ENCODE measurements around the gene SGPP2. TPM values are rescaled to one million over a fixed set of nuclear protein-coding genes. Genes with fewer than 3 reads are reported as not detected.

Gene SGPP2
- total and polyA plus RNA-seq, 2 of the 4 experiments (the other 2 are of a cell fraction) = not detected

DNA sequence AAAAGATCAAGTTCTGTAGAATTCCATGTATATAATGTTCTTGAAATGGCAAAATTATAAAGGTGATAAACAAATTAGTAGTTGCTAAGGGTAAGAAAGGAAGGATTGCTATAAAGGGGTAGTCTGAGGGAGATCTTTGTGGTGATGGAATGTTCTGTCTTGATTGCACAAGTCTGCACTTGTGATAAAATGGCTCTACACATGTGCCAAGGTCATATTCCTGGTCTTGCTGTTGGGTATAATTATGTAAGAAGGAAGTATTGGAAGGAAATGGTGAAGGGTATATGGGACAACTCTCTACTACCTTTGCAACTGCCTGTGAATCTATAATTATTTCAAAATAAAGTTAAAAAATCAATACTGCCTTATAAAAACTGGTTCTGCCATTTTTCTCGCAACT, 15.3 kb downstream of the SGPP2 start:
- Histone ChIP-seq H3K4ac (ENCODE audit: low read depth, low read length) (no peak overlapping the region), H3K4me2 (ENCODE audit: low read depth, low read length) (no peak overlapping the region), H4K91ac (ENCODE audit: insufficient read depth, low read depth, low read length) (no peak overlapping the region), H2BK20ac (ENCODE audit: low read depth, low read length) (no peak overlapping the region), H4K5ac (ENCODE audit: low read depth, low read length) (no peak overlapping the region), H3K4me1 (ENCODE audit: control insufficient read depth, insufficient read depth, low read length) (no peaks in the 10 kb centered on the region), H3K27me3 (ENCODE audit: control insufficient read depth, insufficient read depth, low read length) (no peaks in the 10 kb centered on the region; the same call in 1 of the 2 replicates), H2BK5ac (ENCODE audit: low read depth, low read length, poor library complexity, severe bottlenecking) (no peak overlapping the region), H2AK5ac (ENCODE audit: low read depth, low read length) (no peak overlapping the region), H4K20me1 (ENCODE audit: insufficient read depth, low read length) (no peaks in the 10 kb centered on the region), H2AK9ac (replicated peaks; ENCODE audit: low read depth, low read length, poor library complexity) (no peak overlapping the region), H3K36me3 (ENCODE audit: control insufficient read depth, insufficient read depth, low read length) (no peaks in the 10 kb centered on the region), H3K79me1 (ENCODE audit: low read depth in 1 of 2, low read length in 2 of 2) (no peaks in the 10 kb centered on the region), H3K56ac (ENCODE audit: extremely low read depth, insufficient read depth, low read length) (no peak overlapping the region), H3K9me1 (ENCODE audit: insufficient read depth, low read length) (no peaks in the 10 kb centered on the region), H3K27ac (ENCODE audit: insufficient read depth, low read length) (no peak overlapping the region), H3K9ac (ENCODE audit: low read depth, low read length) (no peak overlapping the region), H2AFZ (replicated peaks; ENCODE audit: low read length, poor library complexity) (no peak overlapping the region), H3K18ac (ENCODE audit: low read depth, low read length) (no peak overlapping the region), H3K9me3 (ENCODE audit: control insufficient read depth, insufficient read depth, low read length) (no peaks in the 10 kb centered on the region), H2BK15ac (ENCODE audit: low read depth, low read length) (no peak overlapping the region), H3K4me3 (ENCODE audit: insufficient read depth, low read depth, low read length) (no peak overlapping the region), H2BK120ac (ENCODE audit: low read depth, low read length) (no peak overlapping the region), H4K8ac (ENCODE audit: low read depth in 2 of 2, low read length in 2 of 2) (no peak overlapping the region), H3K23ac (ENCODE audit: low read depth, low read length) (no peak overlapping the region), H3K14ac (replicated peaks; ENCODE audit: low read depth, low read length) (no peak overlapping the region)
- CTCF ChIA-PET = no interaction called here
- intact Hi-C loops (cut with micrococcal nuclease) = no loop called here
- POLR2A ChIA-PET (ENCODE audit: unreplicated experiment) = no interaction called here
- dilution Hi-C loops (cut with HindIII; ENCODE audit: low sequenced_read_pairs, unreplicated experiment) = no loop called here
- DNase-seq = no peak
- no TSS peak for BruUV-seq (replicated peaks)
- no CpG with 5 or more reads among the region's 1 CpG for WGBS, 2 experiments (ENCODE audit: extremely low coverage in 2 of 2, insufficient read length in 1 of 2)
- no peak for ATAC-seq (ENCODE audit: low read depth)
- in situ Hi-C loops (cut with MboI; ENCODE audit: low sequenced_read_pairs) = no loop called here
- no peak for TF ChIP-seq CEBPB (IDR thresholded peaks at IDR 0.05; ENCODE audit: low read depth, low read length)
- TF ChIP-seq RCOR1 (IDR thresholded peaks at IDR 0.05; ENCODE audit: insufficient replicate concordance, low read length) = no peak
- TF ChIP-seq CHD1 (IDR thresholded peaks at IDR 0.05; ENCODE audit: low read depth, low read length) = no peak
- no peak for TF ChIP-seq RAD21 (IDR thresholded peaks at IDR 0.05; ENCODE audit: low read length)
- TF ChIP-seq SMC3 (IDR thresholded peaks at IDR 0.05; ENCODE audit: low read depth, low read length) = no peak
- TF ChIP-seq BHLHE40 (IDR thresholded peaks at IDR 0.05; ENCODE audit: low read depth, low read length) = no peak
- no peak for TF ChIP-seq NFE2L2 (IDR thresholded peaks at IDR 0.05; ENCODE audit: low read depth, low read length)
- TF ChIP-seq, protein P1, sequence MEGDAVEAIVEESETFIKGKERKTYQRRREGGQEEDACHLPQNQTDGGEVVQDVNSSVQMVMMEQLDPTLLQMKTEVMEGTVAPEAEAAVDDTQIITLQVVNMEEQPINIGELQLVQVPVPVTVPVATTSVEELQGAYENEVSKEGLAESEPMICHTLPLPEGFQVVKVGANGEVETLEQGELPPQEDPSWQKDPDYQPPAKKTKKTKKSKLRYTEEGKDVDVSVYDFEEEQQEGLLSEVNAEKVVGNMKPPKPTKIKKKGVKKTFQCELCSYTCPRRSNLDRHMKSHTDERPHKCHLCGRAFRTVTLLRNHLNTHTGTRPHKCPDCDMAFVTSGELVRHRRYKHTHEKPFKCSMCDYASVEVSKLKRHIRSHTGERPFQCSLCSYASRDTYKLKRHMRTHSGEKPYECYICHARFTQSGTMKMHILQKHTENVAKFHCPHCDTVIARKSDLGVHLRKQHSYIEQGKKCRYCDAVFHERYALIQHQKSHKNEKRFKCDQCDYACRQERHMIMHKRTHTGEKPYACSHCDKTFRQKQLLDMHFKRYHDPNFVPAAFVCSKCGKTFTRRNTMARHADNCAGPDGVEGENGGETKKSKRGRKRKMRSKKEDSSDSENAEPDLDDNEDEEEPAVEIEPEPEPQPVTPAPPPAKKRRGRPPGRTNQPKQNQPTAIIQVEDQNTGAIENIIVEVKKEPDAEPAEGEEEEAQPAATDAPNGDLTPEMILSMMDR (conservative IDR thresholded peaks at IDR 0.05; ENCODE audit: low read depth, low read length) = no peak
- TF ChIP-seq, protein P2, sequence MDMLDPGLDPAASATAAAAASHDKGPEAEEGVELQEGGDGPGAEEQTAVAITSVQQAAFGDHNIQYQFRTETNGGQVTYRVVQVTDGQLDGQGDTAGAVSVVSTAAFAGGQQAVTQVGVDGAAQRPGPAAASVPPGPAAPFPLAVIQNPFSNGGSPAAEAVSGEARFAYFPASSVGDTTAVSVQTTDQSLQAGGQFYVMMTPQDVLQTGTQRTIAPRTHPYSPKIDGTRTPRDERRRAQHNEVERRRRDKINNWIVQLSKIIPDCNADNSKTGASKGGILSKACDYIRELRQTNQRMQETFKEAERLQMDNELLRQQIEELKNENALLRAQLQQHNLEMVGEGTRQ (IDR thresholded peaks at IDR 0.05; ENCODE audit: low read depth, low read length) = no peak
- no peak for TF ChIP-seq MAZ (IDR thresholded peaks at IDR 0.05; ENCODE audit: borderline replicate concordance, low read depth, low read length)
- TF ChIP-seq MAFK (IDR thresholded peaks at IDR 0.05; ENCODE audit: low read depth, low read length) = no peak
- TF ChIP-seq, protein P3, sequence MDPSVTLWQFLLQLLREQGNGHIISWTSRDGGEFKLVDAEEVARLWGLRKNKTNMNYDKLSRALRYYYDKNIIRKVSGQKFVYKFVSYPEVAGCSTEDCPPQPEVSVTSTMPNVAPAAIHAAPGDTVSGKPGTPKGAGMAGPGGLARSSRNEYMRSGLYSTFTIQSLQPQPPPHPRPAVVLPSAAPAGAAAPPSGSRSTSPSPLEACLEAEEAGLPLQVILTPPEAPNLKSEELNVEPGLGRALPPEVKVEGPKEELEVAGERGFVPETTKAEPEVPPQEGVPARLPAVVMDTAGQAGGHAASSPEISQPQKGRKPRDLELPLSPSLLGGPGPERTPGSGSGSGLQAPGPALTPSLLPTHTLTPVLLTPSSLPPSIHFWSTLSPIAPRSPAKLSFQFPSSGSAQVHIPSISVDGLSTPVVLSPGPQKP (IDR thresholded peaks at IDR 0.05; ENCODE audit: borderline replicate concordance, low read depth, low read length) = no peak
- TF ChIP-seq FOS (IDR thresholded peaks at IDR 0.05; ENCODE audit: low read depth, low read length) = no peak
- TF ChIP-seq POLR2A (IDR thresholded peaks at IDR 0.05; ENCODE audit: low read depth, low read length) = no peak
- no peak for TF ChIP-seq MXI1 (IDR thresholded peaks at IDR 0.05; ENCODE audit: borderline replicate concordance, low read depth, low read length)
- TF ChIP-seq RFX5 (IDR thresholded peaks at IDR 0.05; ENCODE audit: low read depth, low read length) = no peak

Measured in IMR-90 (cell line).